Measurements from ENCODE around the gene NOTO.

NOTO gene

GRCh38 chr2:73175663-73176204 is 26.6 kb upstream of the NOTO start:
- Histone ChIP-seq H3K9me3 (ENCODE audit: insufficient read depth, low read depth, low read length) (peaks cover 3% of the 10 kb centered on the region), H3K4me2 (ENCODE audit: low read length) (peak overlapping the region; percentile 86), H4K8ac (ENCODE audit: low read depth, low read length) (peak overlapping the region; percentile 63), H2BK12ac (ENCODE audit: low read length) (peak overlapping the region; percentile 5), H3K14ac (ENCODE audit: low read length) (peak overlapping the region; percentile 2), H2AFZ (ENCODE audit: insufficient read depth, low read length, poor library complexity) (no peak overlapping the region), H3K23ac (ENCODE audit: low read length) (no peak overlapping the region), H2BK5ac (ENCODE audit: low read depth, low read length, poor library complexity) (no peak overlapping the region), H3K36me3 (ENCODE audit: control insufficient read depth in 1 of 2, insufficient read depth in 2 of 2, low read length in 2 of 2) (no peaks in the 10 kb centered on the region), H3K79me1 (ENCODE audit: low read length) (peaks cover 9% of the 10 kb centered on the region), H3K4ac (ENCODE audit: low read depth, low read length) (no peak overlapping the region), H4K91ac (ENCODE audit: low read depth, low read length) (peak overlapping the region; percentile 8), H3K27ac (ENCODE audit: low read depth, low read length) (no peak overlapping the region), H2BK120ac (ENCODE audit: insufficient read depth, low read length, poor library complexity) (peak overlapping the region; percentile 41), H3K4me1 (ENCODE audit: control insufficient read depth in 1 of 2, insufficient read depth in 2 of 2, low read length in 2 of 2) (peaks cover 19 to 27% of the 10 kb centered on the region in 2 experiments), H3K9ac (ENCODE audit: low read length) (no peak overlapping the region), H3K79me2 (ENCODE audit: control insufficient read depth, insufficient read depth, low read length, poor library complexity) (no peaks in the 10 kb centered on the region), H3K27me3 (ENCODE audit: insufficient read depth, low read length) (peaks cover 22% of the 10 kb centered on the region), H3K4me3 (ENCODE audit: low read depth, low read length) (peak overlapping the region; percentile 15), H4K12ac (ENCODE audit: low read depth, low read length) (peak overlapping the region; percentile 27), H2AK5ac (ENCODE audit: low read length) (no peak overlapping the region), H3K18ac (ENCODE audit: low read length) (peak overlapping the region; percentile 29)
- peak; percentile 38 to 80 for DNase-seq
- no CpG with 5 or more reads among the region's 59 CpGs for WGBS (ENCODE audit: extremely low coverage, insufficient coverage, insufficient read length)

DNA sequence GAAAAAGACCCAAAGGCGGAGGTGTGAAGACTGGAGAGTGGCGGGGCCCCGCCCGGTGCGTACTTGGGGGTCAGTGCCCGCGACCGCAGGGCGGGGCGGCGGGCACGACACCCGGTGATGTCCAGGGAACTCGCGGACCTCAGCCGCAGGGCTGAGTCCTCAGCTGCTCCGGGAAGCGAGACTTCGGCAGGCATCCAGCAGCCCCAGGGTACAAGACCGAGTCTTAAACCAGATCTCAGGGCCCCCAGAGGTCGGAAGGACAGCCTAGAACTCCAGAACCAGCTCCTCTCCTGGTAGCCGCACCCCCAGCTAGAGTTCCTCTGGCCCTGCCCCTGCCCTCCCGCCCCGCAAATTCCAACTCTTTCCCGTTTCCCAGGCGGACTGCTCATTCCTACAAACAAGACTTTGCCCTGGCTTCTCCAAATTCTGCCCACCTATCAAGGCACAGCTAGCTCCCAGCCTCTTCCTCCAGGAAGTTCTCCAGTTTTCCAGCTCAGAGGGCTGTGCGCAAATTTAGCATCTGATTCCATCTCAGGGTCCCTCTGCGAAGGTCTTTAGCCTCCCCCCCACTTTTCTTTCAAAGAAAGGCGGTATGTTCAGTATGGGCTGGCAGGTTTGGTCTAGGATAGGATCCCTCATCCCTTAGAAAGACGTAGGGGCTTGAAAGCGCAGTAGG is 26.0 kb upstream of the NOTO start:
- Histone ChIP-seq H3K4ac (ENCODE audit: low read depth, low read length) (no peak overlapping the region), H2BK120ac (ENCODE audit: insufficient read depth, low read length, poor library complexity) (peak overlapping the region; percentile 41), H3K27ac (ENCODE audit: low read depth, low read length) (no peak overlapping the region), H3K9me3 (ENCODE audit: insufficient read depth, low read depth, low read length) (peaks cover 3% of the 10 kb centered on the region), H3K4me3 (ENCODE audit: low read depth, low read length) (peak overlapping the region; percentile 15), H2AFZ (ENCODE audit: insufficient read depth, low read length, poor library complexity) (no peak overlapping the region), H3K4me1 (ENCODE audit: control insufficient read depth in 1 of 2, insufficient read depth in 2 of 2, low read length in 2 of 2) (peaks cover 19 to 27% of the 10 kb centered on the region in 2 experiments), H4K8ac (ENCODE audit: low read depth, low read length) (peak overlapping the region; percentile 63), H3K18ac (ENCODE audit: low read length) (peak overlapping the region; percentile 29), H3K14ac (ENCODE audit: low read length) (peak overlapping the region; percentile 2), H3K23ac (ENCODE audit: low read length) (no peak overlapping the region), H3K27me3 (ENCODE audit: insufficient read depth, low read length) (peaks cover 22% of the 10 kb centered on the region), H3K79me1 (ENCODE audit: low read length) (peaks cover 9% of the 10 kb centered on the region), H3K9ac (ENCODE audit: low read length) (no peak overlapping the region), H2AK5ac (ENCODE audit: low read length) (no peak overlapping the region), H3K79me2 (ENCODE audit: control insufficient read depth, insufficient read depth, low read length, poor library complexity) (no peaks in the 10 kb centered on the region), H4K91ac (ENCODE audit: low read depth, low read length) (peak overlapping the region; percentile 8), H4K12ac (ENCODE audit: low read depth, low read length) (no peak overlapping the region), H3K4me2 (ENCODE audit: low read length) (peak overlapping the region; percentile 86), H2BK5ac (ENCODE audit: low read depth, low read length, poor library complexity) (no peak overlapping the region), H2BK12ac (ENCODE audit: low read length) (peak overlapping the region; percentile 5), H3K36me3 (ENCODE audit: control insufficient read depth in 1 of 2, insufficient read depth in 2 of 2, low read length in 2 of 2) (no peaks in the 10 kb centered on the region)
- peak; percentile 33 to 54 for DNase-seq
- no CpG with 5 or more reads among the region's 31 CpGs for WGBS (ENCODE audit: extremely low coverage, insufficient coverage, insufficient read length)

- Histone ChIP-seq H3K9me3 (ENCODE audit: insufficient read depth, low read depth, low read length) (peaks cover 3% of the 10 kb centered on the region), H3K36me3 (ENCODE audit: control insufficient read depth in 1 of 2, insufficient read depth in 2 of 2, low read length in 2 of 2) (no peaks in the 10 kb centered on the region), H4K12ac (ENCODE audit: low read depth, low read length) (peak overlapping the region; percentile 8), H3K9ac (ENCODE audit: low read length) (peak overlapping the region; percentile 21), H3K27me3 (ENCODE audit: insufficient read depth, low read length) (peaks cover 22% of the 10 kb centered on the region), H4K8ac (ENCODE audit: low read depth, low read length) (peak overlapping the region; percentile 23), H2AFZ (ENCODE audit: insufficient read depth, low read length, poor library complexity) (peak overlapping the region; percentile 12), H3K14ac (ENCODE audit: low read length) (no peak overlapping the region), H3K4me2 (ENCODE audit: low read length) (peak overlapping the region; percentile 86), H2BK120ac (ENCODE audit: insufficient read depth, low read length, poor library complexity) (no peak overlapping the region), H3K18ac (ENCODE audit: low read length) (no peak overlapping the region), H3K4me1 (ENCODE audit: control insufficient read depth in 1 of 2, insufficient read depth in 2 of 2, low read length in 2 of 2) (peaks cover 19 to 27% of the 10 kb centered on the region in 2 experiments), H4K91ac (ENCODE audit: low read depth, low read length) (no peak overlapping the region), H3K4ac (ENCODE audit: low read depth, low read length) (no peak overlapping the region), H2BK5ac (ENCODE audit: low read depth, low read length, poor library complexity) (no peak overlapping the region), H3K23ac (ENCODE audit: low read length) (no peak overlapping the region), H3K27ac (ENCODE audit: low read depth, low read length) (no peak overlapping the region), H2AK5ac (ENCODE audit: low read length) (no peak overlapping the region), H2BK12ac (ENCODE audit: low read length) (no peak overlapping the region), H3K79me1 (ENCODE audit: low read length) (peaks cover 9% of the 10 kb centered on the region), H3K4me3 (ENCODE audit: low read depth, low read length) (peak overlapping the region; percentile 26), H3K79me2 (ENCODE audit: control insufficient read depth, insufficient read depth, low read length, poor library complexity) (no peaks in the 10 kb centered on the region)
- DNase-seq: peak; percentile 85 to 94
- no CpG with 5 or more reads among the region's 56 CpGs for WGBS (ENCODE audit: extremely low coverage, insufficient coverage, insufficient read length)
Measured at GRCh38 chr2:73176881-73177644, 25.3 kb upstream of the NOTO start.

DNA sequence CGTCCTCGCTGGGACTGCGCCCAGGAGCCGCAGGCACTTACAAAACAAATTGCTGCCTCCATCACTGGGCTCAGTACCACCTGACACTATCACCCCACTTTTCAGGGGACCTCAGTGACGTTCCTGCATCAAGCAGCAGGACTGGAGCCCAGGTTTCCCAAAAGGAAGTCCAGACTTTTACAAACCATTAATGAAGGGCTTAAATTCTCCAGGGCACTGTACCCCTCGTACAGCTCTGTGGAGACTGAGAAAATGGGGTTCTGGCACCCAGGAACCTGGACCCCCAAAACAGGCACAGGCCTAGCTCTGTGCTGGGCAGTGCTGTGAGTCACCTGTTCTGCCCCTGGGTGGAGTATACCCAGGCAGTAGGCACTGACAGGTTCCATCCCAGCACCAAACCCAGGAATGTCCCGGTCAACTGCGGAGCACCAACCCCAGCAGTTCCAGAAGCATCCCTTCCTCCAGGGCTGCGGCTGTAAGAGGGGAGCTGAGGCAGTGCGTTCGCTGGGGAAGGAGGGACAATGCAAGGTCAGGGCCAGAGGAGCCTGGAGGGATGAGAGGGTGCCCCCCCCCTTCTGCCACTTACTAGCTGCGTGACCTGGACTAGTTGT is 24.6 kb upstream of the NOTO start:
- H3K4me2 ChIP-seq (ENCODE audit: low read length): no peak overlapping the region
- H3K4me1 ChIP-seq (ENCODE audit: control insufficient read depth in 1 of 2, insufficient read depth in 2 of 2, low read length in 2 of 2): peaks cover 19 to 26% of the 10 kb centered on the region in 2 experiments
- no peak overlapping the region for H2BK12ac ChIP-seq (ENCODE audit: low read length)
- H4K91ac ChIP-seq (ENCODE audit: low read depth, low read length): no peak overlapping the region
- no peak overlapping the region for H2BK120ac ChIP-seq (ENCODE audit: insufficient read depth, low read length, poor library complexity)
- H3K27ac ChIP-seq (ENCODE audit: low read depth, low read length): no peak overlapping the region
- H2AK5ac ChIP-seq (ENCODE audit: low read length): no peak overlapping the region
- H3K36me3 ChIP-seq (ENCODE audit: control insufficient read depth in 1 of 2, insufficient read depth in 2 of 2, low read length in 2 of 2): no peaks in the 10 kb centered on the region
- no peaks in the 10 kb centered on the region for H3K79me2 ChIP-seq (ENCODE audit: control insufficient read depth, insufficient read depth, low read length, poor library complexity)
- no CpG with 5 or more reads among the region's 12 CpGs for WGBS (ENCODE audit: extremely low coverage, insufficient coverage, insufficient read length)
- H3K23ac ChIP-seq (ENCODE audit: low read length): no peak overlapping the region
- H3K27me3 ChIP-seq (ENCODE audit: insufficient read depth, low read length): peaks cover 22% of the 10 kb centered on the region
- peaks cover under 1% of the 10 kb centered on the region for H3K9me3 ChIP-seq (ENCODE audit: insufficient read depth, low read depth, low read length)
- H3K14ac ChIP-seq (ENCODE audit: low read length): no peak overlapping the region
- no peak overlapping the region for H4K8ac ChIP-seq (ENCODE audit: low read depth, low read length)
- H3K79me1 ChIP-seq (ENCODE audit: low read length): peaks cover 9% of the 10 kb centered on the region
- H2AFZ ChIP-seq (ENCODE audit: insufficient read depth, low read length, poor library complexity): no peak overlapping the region
- H3K4me3 ChIP-seq (ENCODE audit: low read depth, low read length): no peak overlapping the region
- H3K4ac ChIP-seq (ENCODE audit: low read depth, low read length): no peak overlapping the region
- no peak overlapping the region for H2BK5ac ChIP-seq (ENCODE audit: low read depth, low read length, poor library complexity)
- no peak overlapping the region for H4K12ac ChIP-seq (ENCODE audit: low read depth, low read length)
- DNase-seq: no peak
- no peak overlapping the region for H3K9ac ChIP-seq (ENCODE audit: low read length)
- no peak overlapping the region for H3K18ac ChIP-seq (ENCODE audit: low read length)

Measured in trophoblast cell (in vitro differentiated cells and primary cell).